ENCODE data around the gene SH3BP2.

Gene SH3BP2

DNA sequence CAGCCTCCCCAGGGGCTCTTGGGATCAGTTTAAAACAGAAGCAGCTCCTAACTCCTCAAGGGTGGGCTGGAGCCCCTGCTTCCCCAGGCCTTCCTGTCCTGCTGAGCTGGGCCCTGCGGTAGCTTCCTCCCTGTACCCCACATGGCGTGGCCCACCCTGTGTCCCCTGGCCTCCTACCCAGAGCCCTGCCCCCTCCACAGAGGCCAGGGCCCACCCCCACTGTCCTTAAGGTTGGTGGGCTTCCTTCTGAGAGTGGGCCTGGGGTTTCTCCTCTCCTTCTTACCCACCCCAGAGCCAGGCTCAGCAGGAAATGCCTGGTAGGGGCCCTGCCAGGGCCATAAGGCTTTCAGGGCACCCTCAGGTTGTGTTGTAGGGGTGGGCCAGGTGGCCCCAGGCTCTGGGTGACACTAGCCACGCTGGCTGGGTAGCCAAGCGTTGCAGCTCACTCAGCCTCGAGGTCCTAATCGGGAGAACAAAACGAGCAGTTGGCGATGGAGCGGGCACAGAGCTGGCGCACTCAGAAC, 11.6 kb downstream of the SH3BP2 start:
- DNase-seq, result no peak

DNA sequence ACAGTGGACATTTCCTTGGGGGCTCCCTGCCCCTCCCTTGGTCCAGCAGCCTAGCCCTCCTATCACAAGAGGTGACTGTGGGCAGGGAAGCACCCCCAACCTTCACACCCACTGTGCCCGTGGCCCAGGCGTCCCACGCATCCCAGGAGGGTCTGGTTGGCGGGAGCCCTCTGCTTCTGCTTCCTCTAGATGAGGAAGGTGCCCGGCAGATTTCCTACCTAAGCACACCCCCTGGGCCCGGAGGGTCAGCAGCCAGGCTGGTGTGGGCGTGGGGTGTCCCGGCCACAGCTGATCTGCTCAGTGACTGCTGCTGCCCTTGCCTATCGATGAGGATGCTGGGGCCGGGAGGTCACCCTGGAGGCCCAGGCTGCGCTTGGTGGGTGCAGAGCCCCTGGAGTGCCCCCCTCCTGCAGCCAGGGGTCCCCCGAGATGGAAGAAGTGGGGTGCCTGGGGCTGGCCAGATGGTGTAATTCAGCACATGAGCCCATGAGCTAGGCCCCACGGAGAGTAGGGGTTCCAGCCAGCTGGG, 12.2 kb downstream of the SH3BP2 start:
- DNase-seq, result no peak

DNA sequence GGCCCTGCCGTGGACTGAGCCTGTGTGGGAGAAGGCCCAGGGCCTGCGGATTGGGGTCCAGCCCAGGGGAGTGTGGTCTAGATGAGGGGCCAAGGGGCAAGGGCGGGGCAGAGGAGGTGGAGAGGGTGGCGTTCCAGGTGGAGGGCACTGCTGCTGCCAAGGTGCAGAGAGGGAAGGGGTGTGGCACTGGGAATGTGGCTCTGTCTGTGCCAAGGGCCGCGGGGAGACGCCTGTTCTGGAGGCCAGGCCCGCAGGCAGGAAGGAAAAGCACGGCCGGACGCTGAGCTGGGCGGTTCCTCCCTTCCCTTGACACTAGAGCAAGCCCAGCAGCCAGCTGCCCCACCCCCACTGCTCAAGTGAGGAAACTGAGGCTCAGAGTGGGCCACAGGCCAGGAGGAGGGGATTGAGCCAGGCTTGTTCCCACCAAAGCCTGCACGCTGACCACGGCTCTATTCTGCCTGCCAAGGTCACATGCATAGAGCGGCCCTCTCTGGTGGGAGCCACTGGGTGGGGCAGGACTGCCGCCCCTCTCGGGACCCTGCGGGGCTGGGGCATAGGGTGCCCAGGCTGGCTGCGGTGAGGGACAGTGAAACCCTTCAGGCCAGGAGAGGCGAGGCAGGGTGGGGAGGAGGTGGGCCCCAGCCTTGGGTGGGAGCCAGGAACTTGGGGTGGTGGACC, 13.0 kb downstream of the SH3BP2 start:
- DNase-seq, result no peak

DNA sequence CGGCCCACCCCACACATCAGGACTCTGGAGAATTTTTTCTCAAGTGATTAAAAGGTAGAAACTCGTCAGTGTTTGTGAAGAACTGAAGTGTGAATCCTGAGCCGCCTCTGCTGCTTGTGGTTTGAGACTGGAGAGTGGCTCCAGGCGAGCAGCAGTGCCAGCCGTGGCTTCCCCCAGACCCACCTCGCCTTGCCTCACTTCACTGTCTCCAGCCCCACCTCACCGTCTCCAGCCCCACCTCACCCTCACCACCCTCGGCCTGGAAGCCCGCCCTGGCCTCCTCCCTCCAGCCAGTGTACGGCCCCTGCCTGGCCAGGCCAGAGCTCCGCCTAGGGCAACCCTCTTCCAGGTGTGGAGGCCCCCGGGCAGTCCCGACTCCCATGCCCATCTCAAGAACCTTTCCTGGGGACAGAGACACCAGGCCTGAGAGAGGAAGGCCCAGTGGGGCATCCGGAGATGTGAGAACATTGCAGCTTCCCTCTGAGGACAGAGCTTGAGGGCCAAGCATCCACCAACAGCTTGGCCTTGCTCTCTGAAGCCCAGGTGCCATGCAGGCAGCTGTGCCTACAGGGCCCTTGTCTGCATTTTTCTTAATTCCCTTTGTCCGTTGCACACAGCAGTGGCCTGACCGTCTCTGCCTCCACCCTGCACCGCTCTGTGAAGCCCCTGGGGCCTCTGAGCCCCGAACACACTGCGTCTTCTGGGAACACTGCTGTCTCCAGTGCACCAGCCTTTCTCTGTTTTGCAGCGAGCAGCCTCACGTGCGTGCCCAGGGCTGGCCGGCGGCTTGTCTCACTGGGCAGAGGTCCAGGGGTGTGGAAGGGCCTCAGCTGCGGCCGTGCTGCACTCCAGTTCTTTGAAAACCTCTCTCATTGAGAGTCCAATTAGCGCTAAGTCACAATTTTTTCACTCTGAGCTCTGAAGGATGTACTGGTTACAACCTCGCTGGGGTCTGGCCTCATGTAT, 13.8 kb downstream of the SH3BP2 start:
- no peak for DNase-seq

DNA sequence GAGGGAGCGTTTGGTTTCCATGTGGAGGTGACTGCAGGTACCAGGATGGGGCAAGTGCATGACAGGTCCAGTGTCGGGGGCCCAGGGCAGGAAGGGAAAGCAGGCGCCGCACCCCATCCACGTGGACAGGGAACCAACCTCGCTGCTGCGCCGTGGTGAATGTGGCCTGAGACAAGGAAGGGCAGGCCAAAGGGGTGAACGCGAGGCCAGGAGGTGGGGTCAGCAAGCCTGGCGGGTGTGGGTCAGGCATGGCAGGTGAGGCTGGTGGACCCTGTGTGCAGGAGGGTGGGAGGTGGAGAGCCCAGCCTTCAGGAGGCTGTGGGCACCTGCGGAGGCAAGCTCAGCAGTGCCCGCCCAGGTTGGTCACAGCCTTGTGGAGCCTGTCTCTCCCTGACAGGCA, 14.7 kb downstream of the SH3BP2 start:
- no peak for DNase-seq

DNA sequence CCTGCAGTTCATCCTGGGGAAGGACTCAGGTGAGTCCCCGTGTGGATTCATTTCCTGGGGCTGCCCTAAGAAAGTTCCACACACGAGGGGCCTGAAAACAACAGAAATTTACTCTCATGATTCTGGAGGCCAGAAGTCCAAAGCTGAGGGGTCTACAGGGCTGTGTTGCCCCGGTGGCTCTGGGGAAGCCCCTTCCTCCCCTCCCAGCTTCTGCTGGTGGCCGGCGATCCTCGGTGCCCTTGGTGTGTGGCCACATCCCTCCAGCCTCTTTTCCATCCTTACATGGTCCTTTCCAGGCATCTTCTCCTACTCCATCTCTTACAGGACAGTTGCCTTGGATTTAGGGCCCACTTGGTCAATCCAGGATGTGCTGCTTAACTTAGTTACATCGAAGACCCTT, 15.1 kb downstream of the SH3BP2 start:
- no peak for DNase-seq

DNA sequence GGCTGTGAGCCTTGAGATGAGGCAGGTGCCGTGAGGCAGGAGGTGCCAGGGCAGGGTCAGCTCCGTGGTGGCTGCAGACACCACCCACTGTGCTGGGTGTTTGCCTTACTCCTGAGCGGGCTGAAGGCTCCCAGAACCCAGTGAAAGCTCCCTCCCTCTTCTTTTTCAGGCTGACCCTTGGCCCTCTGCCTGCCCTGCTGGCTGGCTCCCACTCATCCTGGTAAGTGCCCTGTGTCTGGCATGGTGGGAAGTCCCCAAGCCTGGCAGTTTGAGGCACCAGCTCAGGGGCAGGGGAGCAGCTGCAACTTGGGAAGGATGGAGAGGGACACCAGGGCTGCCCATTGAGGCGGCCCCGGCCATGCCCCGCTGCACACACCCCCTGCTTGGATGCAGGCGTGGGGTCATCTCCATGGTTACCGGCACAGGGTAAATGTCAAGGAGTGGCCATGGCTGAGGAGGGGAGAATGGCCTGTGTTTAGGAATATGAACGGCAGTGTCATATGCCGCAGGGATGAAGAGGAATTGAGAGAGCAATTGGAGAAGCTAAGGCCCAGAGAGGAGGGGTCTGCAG, 16.8 kb downstream of the SH3BP2 start:
- no peak for DNase-seq

DNA sequence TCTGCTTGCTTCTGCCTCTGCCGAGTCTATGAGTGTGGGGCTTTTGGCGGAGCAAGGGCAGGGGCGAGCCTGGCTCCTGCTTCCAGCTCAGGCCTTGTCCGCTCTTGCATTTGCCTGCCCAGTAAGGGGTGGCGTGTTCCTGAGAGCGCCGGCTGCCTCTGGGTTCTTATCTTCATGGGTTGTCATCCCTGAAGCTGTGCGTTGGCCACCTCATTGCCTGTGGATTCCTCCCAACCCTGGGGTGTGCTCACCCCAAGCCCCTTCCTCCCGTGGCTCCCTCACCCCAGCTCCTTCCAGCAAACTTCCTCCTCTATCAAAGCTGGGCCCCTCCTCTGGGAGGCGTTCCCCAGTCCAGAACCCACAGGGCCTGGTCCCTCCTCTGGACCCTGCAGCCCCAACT, 17.5 kb downstream of the SH3BP2 start:
- DNase-seq, result no peak

DNA sequence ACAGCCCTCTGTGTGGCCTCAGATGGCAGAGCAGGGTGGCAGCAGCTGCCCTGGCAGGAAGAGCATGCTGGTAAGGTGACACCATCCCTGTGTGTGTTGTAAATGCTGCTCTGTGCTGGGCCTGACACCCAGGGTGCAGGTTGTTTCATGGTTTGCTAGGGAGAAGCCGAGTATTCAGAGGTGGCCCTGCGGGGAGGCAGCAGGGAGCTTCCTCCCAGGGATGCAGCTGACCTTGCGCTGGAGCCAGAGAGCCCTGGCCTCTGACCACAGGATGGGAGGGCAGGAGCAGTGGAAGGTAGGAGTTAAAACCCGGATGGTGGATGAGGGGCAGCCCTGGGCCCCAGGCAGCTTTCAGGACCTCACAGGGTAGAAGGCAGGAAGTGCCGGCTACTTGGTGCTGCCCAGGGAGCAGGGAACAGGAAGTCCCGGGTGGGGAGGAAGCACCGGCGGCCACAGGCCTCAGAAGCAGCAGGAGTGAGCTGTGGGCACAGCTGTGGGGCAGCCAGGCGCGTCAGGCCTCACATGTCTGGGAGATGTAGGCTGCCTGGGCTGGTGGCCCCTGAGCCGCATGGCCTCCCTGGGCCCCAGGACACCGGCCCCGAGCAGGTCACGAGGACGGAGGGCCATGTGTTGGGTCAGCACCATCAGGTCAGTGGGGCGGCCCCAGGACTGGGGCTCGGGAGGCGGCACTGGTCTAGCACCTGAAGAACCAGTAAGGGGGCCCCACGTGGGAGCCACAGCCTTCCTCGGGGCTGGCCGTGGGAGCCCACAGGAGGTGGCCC, 19.1 kb downstream of the SH3BP2 start:
- no peak for DNase-seq

DNA sequence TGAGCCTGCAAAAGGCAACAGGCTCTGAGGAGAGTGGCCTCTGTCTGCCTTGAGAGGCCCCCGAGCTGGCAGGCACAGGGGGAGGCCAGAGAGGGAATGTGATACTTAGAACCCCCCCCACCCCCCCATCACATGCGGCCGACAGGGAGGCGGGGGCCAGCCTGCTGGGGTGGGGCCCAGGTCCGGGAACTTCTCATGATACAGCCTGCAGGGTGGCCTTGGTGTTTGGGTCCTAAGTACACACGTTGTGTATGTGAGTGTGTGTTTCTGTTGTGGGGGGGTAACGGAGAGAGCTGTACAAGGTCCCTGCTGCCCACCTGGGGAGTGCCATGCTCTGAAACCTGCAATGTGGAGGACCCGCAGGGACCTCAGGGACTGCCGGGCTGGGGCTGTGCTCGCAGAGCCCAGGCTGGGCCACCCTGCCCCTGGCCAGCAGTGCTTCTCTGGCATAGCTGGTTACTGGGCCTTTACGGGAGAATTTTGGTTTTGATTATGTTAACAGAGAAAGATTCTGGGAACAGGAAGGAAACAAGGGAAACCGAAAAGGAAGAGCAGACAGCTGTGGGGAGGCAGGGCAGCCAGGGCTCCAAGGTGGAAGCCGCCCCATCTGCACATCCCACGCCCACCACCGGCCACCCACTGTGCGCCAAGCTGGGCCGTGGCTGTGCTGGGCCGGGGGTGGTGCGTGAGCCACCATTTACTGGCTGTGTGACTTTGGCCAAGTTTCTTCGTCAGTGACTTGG, 19.9 kb downstream of the SH3BP2 start:
- no peak for DNase-seq

DNA sequence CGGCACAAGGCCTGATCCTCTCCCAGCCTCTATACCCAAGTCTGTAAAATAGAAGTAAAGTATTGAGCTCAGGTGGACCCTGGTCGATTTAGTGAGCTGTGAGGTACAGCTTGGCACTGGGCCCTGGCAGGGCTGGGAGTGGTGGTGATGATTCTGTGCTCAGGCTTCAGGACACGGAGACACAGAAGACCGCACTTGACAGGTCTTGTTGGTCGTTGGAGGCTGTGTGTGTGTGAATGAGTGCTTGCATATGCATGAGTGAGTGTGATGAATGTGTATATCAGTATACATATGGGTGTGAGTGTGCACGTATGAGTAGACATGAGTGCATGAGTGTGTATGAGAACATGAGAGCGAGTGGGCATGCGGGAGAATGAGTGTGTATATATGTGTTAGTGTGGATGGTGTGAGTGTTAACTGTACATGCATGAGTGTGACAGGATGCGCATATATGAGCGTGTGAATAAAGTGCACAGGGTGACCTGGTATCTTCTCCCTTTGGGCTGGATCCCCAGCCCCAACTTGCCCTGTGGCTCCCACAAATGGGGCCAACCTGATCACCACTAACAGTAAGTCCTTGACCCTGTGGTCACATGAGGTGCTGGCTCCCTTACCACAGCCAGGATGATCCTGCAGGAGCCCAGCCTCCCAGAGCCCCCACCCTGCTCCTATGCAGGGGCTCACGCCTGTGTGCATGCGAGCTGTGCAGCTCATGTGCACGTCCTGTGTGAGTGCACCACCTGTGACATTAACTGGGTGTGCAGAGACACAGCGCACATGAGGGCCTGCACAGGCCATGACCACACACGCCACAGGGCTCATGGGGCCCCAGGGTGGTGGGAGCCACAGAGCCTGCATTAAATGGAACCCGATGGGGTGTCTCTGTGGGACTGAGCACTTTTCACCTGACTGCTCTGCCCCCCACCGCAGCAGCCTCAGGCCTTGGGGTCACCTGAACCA, 20.8 kb downstream of the SH3BP2 start:
- DNase-seq, result no peak

DNA sequence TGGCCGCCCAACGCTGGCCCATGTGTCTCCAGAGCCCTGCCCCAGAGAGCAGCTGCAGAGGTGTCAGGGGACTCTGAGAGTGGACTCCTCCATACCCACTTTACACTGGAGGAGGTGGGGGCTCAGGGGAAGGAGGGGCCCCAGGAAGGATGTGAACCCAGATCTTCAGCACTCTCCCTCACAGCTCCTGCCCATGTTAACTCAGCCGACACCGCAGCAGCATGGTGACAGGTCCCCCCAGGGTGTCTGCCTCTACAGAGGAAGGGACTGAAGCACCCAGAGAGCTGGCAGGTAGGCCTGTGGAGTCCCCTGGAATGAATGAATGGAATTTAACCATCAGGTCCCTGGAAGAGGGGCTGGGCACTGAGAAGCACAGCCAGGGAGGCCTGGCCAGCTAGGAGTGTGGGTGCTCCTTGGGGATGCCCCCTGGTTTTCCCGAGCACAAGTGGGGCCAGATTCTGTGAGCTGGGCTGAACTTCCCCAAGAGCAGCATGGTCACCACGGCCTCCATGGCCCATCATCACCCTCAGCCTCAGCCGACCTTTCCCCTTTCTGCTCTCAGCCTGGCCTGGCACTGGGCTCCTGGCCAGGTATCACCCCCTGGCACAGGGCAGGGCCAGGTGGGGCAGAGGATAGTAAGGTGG, 21.9 kb downstream of the SH3BP2 start:
- DNase-seq, result no peak

DNA sequence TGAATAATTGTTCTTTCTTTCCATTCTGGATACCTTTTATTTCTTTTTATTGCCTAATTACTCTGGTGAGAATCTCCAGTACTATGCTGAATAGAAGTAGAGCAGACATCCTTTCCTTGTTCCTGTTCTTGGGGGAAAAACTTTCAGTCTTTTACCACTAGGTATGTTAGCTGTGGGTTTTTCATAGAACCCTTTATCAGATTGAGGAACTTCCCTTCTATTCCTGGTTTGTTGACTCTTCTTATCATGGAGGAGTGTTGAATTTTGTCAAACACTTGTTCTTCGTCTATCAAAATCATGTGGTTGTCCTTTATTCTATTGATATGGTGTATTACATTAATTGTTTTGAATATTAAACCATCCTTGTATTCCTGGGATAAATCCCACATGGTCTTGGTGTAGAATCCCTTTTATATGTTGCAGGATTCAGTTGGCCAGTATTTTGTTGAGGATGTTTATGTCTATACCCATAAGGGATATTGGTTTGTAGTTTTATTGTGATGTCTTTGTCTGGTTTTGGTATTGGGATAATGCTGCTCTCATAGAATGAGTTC, 23.6 kb downstream of the SH3BP2 start:
- no peak for DNase-seq

DNA sequence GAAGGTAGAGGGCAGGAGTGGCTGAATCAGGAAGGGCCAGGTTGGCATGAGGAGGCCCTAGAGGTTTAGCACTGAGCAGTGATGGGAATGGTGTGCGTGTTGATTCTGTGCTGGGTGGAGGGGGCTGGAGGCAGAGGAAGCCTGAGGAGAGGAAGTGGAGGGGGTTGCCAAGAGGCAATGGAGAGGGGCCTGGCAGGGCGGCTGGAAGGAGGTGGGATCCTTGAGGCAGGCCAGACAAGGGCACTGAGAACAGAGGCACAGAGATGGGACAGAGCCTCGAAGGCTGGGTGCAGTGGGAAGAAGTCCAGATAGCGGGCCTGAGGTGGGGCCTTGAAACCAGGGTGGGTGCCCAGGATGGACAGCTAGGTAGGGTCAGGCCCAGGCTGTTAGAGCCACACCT, 24.3 kb downstream of the SH3BP2 start:
- no peak for DNase-seq

DNA sequence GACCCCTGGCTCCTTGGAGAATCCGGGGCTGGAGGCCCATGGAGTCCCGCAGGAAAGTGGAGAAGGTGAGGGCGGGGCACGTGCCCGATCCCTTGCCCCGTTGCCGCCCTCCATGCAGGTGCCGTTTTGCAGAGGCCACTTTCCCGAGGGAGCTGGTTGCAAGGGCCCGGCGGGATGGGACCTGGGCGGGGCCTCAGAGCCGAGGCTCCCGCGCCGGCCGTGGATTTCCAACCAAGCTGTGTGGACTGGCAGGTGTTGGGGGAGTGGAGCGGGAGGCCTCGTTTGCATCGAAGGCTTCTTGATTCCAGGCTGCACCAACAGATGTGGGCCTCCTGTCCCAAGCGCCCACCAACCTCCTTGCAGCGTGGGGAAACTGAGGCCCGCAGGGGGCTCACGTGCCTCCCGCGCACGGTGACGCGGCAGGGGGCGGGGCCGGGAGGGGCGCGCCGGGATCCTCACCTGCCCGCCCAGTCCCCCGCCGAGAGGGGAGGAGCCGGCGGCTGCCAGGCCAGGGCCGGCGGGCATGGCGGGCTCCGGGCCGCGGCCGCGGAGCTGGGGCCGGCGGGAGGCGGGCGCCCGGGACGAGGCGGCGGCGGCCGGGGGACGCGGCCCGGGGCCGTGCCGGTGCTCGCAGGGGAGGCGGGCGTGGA, 24.9 kb downstream of the SH3BP2 start:
- DNase-seq, result no peak

DNA sequence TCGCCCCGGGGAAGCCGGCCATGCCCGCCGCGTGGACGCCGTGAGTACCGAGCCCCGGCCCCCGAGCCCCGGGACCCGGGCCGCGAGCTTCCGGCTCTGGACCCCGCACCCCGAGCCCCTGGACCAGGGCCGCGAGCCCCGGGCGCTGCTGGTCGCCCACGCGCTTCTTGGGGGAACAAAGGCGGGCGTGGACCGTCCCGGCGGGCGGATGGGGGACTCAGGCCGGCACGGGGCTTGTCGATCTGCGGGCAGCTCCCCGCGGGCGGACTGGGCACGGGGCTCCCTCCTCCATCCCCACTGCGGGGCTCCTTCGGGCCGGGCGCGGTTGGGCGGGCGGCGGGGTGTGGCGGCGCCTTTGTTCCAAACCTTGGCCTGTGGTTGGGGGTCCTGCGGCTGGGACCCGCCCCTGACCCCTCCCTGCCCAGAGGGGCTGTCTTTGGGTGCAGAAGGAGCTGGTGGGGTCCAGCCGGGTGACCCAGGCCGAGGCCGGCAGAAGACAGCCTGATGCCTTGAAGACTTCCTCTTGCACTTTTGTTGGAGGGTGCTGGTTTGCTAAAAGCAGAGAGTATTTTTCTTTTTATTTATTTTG, 25.6 kb downstream of the SH3BP2 start:
- DNase-seq, result no peak

DNA sequence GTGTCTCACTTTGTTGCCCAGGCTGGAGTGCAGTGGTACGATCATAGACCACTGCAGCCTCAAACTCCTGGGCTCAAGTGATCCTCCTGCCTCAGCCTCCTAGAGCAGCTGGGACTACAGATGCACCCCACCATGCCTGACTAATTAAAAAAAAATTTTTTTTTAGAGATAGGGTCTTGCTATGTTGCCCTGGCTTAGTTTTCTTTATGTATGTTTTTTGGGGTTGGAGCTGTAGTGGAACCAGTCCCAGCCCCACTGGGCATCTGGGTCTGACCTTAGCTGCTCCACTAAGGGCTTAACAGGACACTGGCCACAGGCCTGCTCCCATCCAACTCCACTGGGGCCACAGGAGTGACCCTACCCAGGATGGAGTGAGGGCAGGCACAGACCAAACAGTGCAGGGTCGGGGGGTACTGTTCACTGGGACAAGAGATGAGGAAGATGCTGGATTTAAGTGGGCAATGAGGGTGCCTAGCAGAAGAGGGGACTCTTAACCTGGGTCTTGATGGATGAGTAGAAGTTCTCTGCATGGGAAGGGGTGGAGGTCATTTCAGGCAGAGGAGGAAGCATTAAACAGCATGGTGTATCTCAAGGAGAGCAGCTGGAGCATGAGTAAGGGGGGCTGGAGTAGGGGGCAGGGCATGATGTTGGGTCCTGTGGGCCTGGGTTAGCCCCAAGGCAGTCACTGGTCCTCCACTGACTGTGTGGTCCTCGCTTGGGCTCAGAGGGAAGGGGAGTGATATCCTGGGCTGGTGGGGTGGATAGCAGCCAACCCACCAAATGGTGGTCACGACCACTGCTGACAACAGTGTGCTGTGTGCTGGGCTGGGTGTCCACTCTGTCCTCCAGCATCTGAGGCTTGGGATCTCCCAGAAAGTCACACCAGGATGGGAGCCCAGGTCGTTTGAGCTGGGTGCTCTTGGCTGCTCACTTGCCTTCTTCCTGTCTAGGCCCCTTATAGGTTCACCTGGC, 26.6 kb downstream of the SH3BP2 start:
- DNase-seq, result no peak

Measured in NCI-H187 treated with DMSO at 0.1 percent for 48 hours (cell line).